HAP-1 (cell line): ENCODE data around the gene MEAK7.

Experiments
- DNase-seq, 2 experiments: peaks; one replicate each; pipeline ENCODE4 v3.0.0-alpha.2; 2016 to 2020; ENCODE audit warnings: low spot score in 2 of 2
- H3K27me3 ChIP-seq: fragments of 250-450 bp; sonication (Bioruptor Pico); 2 replicates; pipeline ENCODE4 v1.5.1; 2020; ENCODE audit warnings: low read depth, mild to moderate bottlenecking, moderate library complexity
- H3K36me3 ChIP-seq: fragments of 250-450 bp; sonication (Bioruptor Pico); replicated peaks from 2 replicates; pipeline ENCODE4 v1.5.1; 2020; ENCODE audit warnings: mild to moderate bottlenecking
- H3K4me1 ChIP-seq: fragments of 250-450 bp; sonication (Bioruptor Pico); 2 replicates; pipeline ENCODE4 v1.5.1; 2020; ENCODE audit warnings: mild to moderate bottlenecking
- H3K4me3 ChIP-seq: fragments of 250-450 bp; sonication (Bioruptor Pico); 2 replicates; pipeline ENCODE4 v1.5.1; 2020; ENCODE audit warnings: mild to moderate bottlenecking, moderate library complexity
- H3K9me3 ChIP-seq: fragments of 250-450 bp; sonication (Bioruptor Pico); 2 replicates; pipeline ENCODE4 v1.5.1; 2020; ENCODE audit warnings: mild to moderate bottlenecking, moderate library complexity
- in situ Hi-C: fragments of 300-500 bp; cut with MboI; formaldehyde crosslinking; loops from 3 replicates; pipeline ENCODE4 v1.14.3; 2020; ENCODE audit warnings: low sequenced_read_pairs, inconsistent platforms, mixed read lengths

Gene MEAK7

GRCh38 chr16:84459533-84459894 lies 44.9 kb downstream of the MEAK7 start:
- no peak overlapping the region for H3K4me3 ChIP-seq
- no peaks in the 10 kb centered on the region for H3K4me1 ChIP-seq
- no peaks in the 10 kb centered on the region for H3K9me3 ChIP-seq
- no peaks in the 10 kb centered on the region for H3K36me3 ChIP-seq
- in situ Hi-C loops = no loop called here
- DNase-seq = no peak
- no peaks in the 10 kb centered on the region for H3K27me3 ChIP-seq

- no peak overlapping the region for H3K4me3 ChIP-seq
- in situ Hi-C loops = no loop called here
- H3K9me3 ChIP-seq = no peaks in the 10 kb centered on the region
- no peak for DNase-seq
- no peaks in the 10 kb centered on the region for H3K27me3 ChIP-seq
- H3K36me3 ChIP-seq = no peaks in the 10 kb centered on the region
- H3K4me1 ChIP-seq = no peaks in the 10 kb centered on the region
Observed at GRCh38 chr16:84458606-84459532, 45.6 kb downstream of the MEAK7 start.

- in situ Hi-C loops = no loop called here
- Histone ChIP-seq H3K4me1 (no peaks in the 10 kb centered on the region), H3K36me3 (no peaks in the 10 kb centered on the region), H3K4me3 (no peak overlapping the region), H3K27me3 (no peaks in the 10 kb centered on the region), H3K9me3 (no peaks in the 10 kb centered on the region)
- no peak for DNase-seq
Observed at GRCh38 chr16:84455031-84455430, 49.4 kb downstream of the MEAK7 start.
